ENCODE results near the gene WDTC1. TPM values are rescaled to one million over a fixed set of nuclear protein-coding genes. Genes with fewer than 3 reads are reported as not detected.

The WDTC1 gene
- total and polyA plus RNA-seq, 4 donors: 4.6 to 25.0 (median 19.6) TPM

DNA sequence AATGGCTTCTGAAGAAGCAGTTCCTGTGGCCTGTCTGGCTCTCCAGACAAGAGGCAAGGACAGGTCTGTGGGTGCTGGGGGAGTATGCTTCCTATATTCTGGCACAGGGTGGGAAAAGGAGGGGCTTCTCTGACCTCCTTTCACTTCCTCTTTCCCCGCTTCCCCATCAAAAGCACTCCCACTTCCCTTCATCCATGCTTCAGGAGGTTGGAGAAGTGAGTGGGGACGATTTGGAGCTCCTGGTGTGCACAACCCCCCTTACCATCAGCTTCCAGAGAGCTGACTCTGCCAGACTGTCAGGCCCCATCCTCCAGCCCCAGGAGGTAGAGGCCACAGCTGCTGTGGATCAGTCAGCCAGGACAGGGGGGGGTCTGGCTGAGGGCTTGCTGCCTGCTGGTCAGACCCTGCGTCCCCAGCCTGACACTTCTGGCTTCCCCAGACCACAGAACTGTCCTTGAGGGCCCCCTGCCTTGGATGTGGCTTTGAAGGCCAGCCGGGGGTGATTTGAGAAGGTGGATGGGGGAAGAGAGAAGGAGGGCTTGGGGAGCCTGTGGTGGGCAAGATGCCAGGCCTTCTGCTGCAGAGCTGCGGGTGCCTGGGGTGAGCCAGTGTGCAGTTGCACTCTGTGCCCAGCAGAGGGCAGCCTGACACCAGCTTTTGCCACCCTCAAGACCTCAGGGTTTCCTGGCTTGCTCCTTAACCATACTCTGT, 66.1 kb downstream of the WDTC1 start:
- H3K27ac ChIP-seq (ENCODE audit: low read depth in 1 of 2, low read length in 2 of 2): peak overlapping the region in 1 of 2 donors; percentile 56
- H3K4me3 ChIP-seq (ENCODE audit: low read depth in 1 of 3, low read length in 3 of 3): no peak overlapping the region
- DNase-seq (ENCODE audit: low spot score): peak; percentile 82
- H3K9ac ChIP-seq (ENCODE audit: low read depth in 1 of 2, low read length in 2 of 2): no peak overlapping the region
- 43% methylated on average over 5 of the region's 5 CpGs for WGBS
- peaks cover 0 to 8% (median 0%) of the 10 kb centered on the region in 4 donors for H3K4me1 ChIP-seq (ENCODE audit: control insufficient read depth in 4 of 4, insufficient read depth in 4 of 4, low read length in 3 of 4)
- H3K27me3 ChIP-seq (ENCODE audit: control insufficient read depth in 4 of 4, insufficient read depth in 4 of 4, low read length in 3 of 4): no peaks in the 10 kb centered on the region
- H3K9me3 ChIP-seq (ENCODE audit: control insufficient read depth in 4 of 4, low read length in 3 of 4): no peaks in the 10 kb centered on the region
- TF ChIP-seq JUND (IDR thresholded peaks at IDR 0.05): no peak
- no peak for TF ChIP-seq MAX (IDR thresholded peaks at IDR 0.05)
- TF ChIP-seq RAD21 (IDR thresholded peaks at IDR 0.05): peak; percentile 91 to 96
- TF ChIP-seq SP1 (IDR thresholded peaks at IDR 0.05): no peak
- TF ChIP-seq, protein P1, sequence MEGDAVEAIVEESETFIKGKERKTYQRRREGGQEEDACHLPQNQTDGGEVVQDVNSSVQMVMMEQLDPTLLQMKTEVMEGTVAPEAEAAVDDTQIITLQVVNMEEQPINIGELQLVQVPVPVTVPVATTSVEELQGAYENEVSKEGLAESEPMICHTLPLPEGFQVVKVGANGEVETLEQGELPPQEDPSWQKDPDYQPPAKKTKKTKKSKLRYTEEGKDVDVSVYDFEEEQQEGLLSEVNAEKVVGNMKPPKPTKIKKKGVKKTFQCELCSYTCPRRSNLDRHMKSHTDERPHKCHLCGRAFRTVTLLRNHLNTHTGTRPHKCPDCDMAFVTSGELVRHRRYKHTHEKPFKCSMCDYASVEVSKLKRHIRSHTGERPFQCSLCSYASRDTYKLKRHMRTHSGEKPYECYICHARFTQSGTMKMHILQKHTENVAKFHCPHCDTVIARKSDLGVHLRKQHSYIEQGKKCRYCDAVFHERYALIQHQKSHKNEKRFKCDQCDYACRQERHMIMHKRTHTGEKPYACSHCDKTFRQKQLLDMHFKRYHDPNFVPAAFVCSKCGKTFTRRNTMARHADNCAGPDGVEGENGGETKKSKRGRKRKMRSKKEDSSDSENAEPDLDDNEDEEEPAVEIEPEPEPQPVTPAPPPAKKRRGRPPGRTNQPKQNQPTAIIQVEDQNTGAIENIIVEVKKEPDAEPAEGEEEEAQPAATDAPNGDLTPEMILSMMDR (IDR thresholded peaks at IDR 0.05; ENCODE audit: low read depth, low read length, missing input control): peak; percentile 99
- no peak for TF ChIP-seq FOXA1 (IDR thresholded peaks at IDR 0.05)
- TF ChIP-seq ATF3 (IDR thresholded peaks at IDR 0.05): no peak
- TF ChIP-seq, protein P2, sequence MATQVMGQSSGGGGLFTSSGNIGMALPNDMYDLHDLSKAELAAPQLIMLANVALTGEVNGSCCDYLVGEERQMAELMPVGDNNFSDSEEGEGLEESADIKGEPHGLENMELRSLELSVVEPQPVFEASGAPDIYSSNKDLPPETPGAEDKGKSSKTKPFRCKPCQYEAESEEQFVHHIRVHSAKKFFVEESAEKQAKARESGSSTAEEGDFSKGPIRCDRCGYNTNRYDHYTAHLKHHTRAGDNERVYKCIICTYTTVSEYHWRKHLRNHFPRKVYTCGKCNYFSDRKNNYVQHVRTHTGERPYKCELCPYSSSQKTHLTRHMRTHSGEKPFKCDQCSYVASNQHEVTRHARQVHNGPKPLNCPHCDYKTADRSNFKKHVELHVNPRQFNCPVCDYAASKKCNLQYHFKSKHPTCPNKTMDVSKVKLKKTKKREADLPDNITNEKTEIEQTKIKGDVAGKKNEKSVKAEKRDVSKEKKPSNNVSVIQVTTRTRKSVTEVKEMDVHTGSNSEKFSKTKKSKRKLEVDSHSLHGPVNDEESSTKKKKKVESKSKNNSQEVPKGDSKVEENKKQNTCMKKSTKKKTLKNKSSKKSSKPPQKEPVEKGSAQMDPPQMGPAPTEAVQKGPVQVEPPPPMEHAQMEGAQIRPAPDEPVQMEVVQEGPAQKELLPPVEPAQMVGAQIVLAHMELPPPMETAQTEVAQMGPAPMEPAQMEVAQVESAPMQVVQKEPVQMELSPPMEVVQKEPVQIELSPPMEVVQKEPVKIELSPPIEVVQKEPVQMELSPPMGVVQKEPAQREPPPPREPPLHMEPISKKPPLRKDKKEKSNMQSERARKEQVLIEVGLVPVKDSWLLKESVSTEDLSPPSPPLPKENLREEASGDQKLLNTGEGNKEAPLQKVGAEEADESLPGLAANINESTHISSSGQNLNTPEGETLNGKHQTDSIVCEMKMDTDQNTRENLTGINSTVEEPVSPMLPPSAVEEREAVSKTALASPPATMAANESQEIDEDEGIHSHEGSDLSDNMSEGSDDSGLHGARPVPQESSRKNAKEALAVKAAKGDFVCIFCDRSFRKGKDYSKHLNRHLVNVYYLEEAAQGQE (IDR thresholded peaks at IDR 0.05): no peak
- TF ChIP-seq HNF4A (conservative IDR thresholded peaks at IDR 0.05): no peak
- peaks cover 9 to 54% (median 32%) of the 10 kb centered on the region in 4 donors for H3K36me3 ChIP-seq (ENCODE audit: control insufficient read depth in 4 of 4, insufficient read depth in 3 of 4, low read depth in 1 of 4, low read length in 3 of 4)

GRCh38 chr1:27301052-27301422, 66.6 kb downstream of the WDTC1 start:
- H3K27me3 ChIP-seq (ENCODE audit: control insufficient read depth in 4 of 4, insufficient read depth in 4 of 4, low read length in 3 of 4): no peaks in the 10 kb centered on the region

More at GRCh38 chr1:27301052-27301422, 66.6 kb downstream of the WDTC1 start:
- H3K4me3 ChIP-seq (ENCODE audit: low read depth in 1 of 3, low read length in 3 of 3): no peak overlapping the region
- WGBS: 83% methylated on average over 8 of the region's 8 CpGs
- no peak overlapping the region for H3K27ac ChIP-seq (ENCODE audit: low read depth in 1 of 2, low read length in 2 of 2)
- H3K36me3 ChIP-seq (ENCODE audit: control insufficient read depth in 4 of 4, insufficient read depth in 3 of 4, low read depth in 1 of 4, low read length in 3 of 4): peaks cover 9 to 54% (median 32%) of the 10 kb centered on the region in 4 donors
- H3K4me1 ChIP-seq (ENCODE audit: control insufficient read depth in 4 of 4, insufficient read depth in 4 of 4, low read length in 3 of 4): peaks cover 0 to 8% (median 0%) of the 10 kb centered on the region in 4 donors
- no peak overlapping the region for H3K9ac ChIP-seq (ENCODE audit: low read depth in 1 of 2, low read length in 2 of 2)
- TF ChIP-seq TAF1 (conservative IDR thresholded peaks at IDR 0.05) (no peak), MAX (IDR thresholded peaks at IDR 0.05) (no peak), SP1 (IDR thresholded peaks at IDR 0.05) (no peak), ATF3 (IDR thresholded peaks at IDR 0.05) (no peak), EGR1 (IDR thresholded peaks at IDR 0.05; ENCODE audit: low read depth in 2 of 2) (no peak), GABPA (IDR thresholded peaks at IDR 0.05 in 1 of 2, conservative IDR thresholded peaks at IDR 0.05 in 1 of 2) (no peak), YY1 (IDR thresholded peaks at IDR 0.05) (no peak), RXRA (IDR thresholded peaks at IDR 0.05) (no peak), NR2F2 (IDR thresholded peaks at IDR 0.05) (no peak), HNF4G (IDR thresholded peaks at IDR 0.05) (no peak), FOXA2 (IDR thresholded peaks at IDR 0.05) (no peak), RAD21 (IDR thresholded peaks at IDR 0.05) (no peak)
- TF ChIP-seq, protein P2 (IDR thresholded peaks at IDR 0.05): no peak
- TF ChIP-seq, protein P1 (IDR thresholded peaks at IDR 0.05; ENCODE audit: low read depth, low read length, missing input control): no peak
- no peaks in the 10 kb centered on the region for H3K9me3 ChIP-seq (ENCODE audit: control insufficient read depth in 4 of 4, low read length in 3 of 4)
- no peak for DNase-seq (ENCODE audit: low spot score)
